ENCODE measurements around the gene FOXRED1. TPM values are rescaled to one million over a fixed set of nuclear protein-coding genes. Genes with fewer than 3 reads are reported as not detected.

Gene FOXRED1
- total and polyA plus RNA-seq, 2 of the 13 experiments (the other 11 are each of a cell fraction or from before 2014, with no cell fraction given) = 29.6 to 42.9 TPM

- TF ChIP-seq, protein P1, sequence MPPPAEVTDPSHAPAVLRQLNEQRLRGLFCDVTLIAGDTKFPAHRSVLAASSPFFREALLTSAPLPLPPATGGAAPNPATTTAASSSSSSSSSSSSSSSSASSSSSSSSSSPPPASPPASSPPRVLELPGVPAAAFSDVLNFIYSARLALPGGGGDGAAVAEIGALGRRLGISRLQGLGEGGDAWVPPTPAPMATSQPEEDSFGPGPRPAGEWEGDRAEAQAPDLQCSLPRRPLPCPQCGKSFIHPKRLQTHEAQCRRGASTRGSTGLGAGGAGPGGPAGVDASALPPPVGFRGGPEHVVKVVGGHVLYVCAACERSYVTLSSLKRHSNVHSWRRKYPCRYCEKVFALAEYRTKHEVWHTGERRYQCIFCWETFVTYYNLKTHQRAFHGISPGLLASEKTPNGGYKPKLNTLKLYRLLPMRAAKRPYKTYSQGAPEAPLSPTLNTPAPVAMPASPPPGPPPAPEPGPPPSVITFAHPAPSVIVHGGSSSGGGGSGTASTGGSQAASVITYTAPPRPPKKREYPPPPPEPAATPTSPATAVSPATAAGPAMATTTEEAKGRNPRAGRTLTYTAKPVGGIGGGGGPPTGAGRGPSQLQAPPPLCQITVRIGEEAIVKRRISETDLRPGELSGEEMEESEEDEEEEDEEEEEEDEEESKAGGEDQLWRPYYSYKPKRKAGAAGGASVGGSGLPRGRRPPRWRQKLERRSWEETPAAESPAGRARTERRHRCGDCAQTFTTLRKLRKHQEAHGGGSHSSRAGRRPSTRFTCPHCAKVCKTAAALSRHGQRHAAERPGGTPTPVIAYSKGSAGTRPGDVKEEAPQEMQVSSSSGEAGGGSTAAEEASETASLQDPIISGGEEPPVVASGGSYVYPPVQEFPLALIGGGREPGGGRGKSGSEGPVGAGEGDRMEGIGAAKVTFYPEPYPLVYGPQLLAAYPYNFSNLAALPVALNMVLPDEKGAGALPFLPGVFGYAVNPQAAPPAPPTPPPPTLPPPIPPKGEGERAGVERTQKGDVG (CRISPR knock-in tag; IDR thresholded peaks at IDR 0.05; ENCODE audit: borderline replicate concordance) = no peak
These were observed 15.7 kb upstream of the FOXRED1 start (continued) for GRCh38 chr11:126253265-126253664.

GRCh38 chr11:126254819-126255218, 14.1 kb upstream of the FOXRED1 start:
- H3K27me3 ChIP-seq (ENCODE audit: control insufficient read depth in 1 of 2, insufficient read depth in 2 of 2, low read length in 2 of 2) = no peaks in the 10 kb centered on the region
- no TSS peak for BruUV-seq (replicated peaks)
- no peak overlapping the region for H3K27ac ChIP-seq (ENCODE audit: extremely low read length, insufficient read depth, low read length)
- no peak overlapping the region for H3K9ac ChIP-seq (ENCODE audit: insufficient read depth, low read depth, low read length)
- intact Hi-C loops (cut with micrococcal nuclease; ENCODE audit: unreplicated experiment) = no loop called here
- in situ Hi-C loops (cut with HindIII; ENCODE audit: extremely low pct_ligation_motif_present, low pct_unique_long_range_greater_than_20kb) = no loop called here
- no peaks in the 10 kb centered on the region for H3K79me2 ChIP-seq (ENCODE audit: insufficient read depth, low read length)
- no peaks in the 10 kb centered on the region for H3K9me3 ChIP-seq (ENCODE audit: low read length)
- ATAC-seq (no peak), FAIRE-seq (no peak), DNase-seq (ENCODE audit: low spot score) (no peak)
- no peak for TF ChIP-seq ZNF619 (CRISPR knock-in tag; IDR thresholded peaks at IDR 0.05)
- no peak for TF ChIP-seq NAIF1 (CRISPR knock-in tag; IDR thresholded peaks at IDR 0.05; ENCODE audit: borderline replicate concordance)
- no peak for TF ChIP-seq KDM5B (CRISPR knock-in tag; IDR thresholded peaks at IDR 0.05; ENCODE audit: borderline replicate concordance)
- TF ChIP-seq, protein P2, sequence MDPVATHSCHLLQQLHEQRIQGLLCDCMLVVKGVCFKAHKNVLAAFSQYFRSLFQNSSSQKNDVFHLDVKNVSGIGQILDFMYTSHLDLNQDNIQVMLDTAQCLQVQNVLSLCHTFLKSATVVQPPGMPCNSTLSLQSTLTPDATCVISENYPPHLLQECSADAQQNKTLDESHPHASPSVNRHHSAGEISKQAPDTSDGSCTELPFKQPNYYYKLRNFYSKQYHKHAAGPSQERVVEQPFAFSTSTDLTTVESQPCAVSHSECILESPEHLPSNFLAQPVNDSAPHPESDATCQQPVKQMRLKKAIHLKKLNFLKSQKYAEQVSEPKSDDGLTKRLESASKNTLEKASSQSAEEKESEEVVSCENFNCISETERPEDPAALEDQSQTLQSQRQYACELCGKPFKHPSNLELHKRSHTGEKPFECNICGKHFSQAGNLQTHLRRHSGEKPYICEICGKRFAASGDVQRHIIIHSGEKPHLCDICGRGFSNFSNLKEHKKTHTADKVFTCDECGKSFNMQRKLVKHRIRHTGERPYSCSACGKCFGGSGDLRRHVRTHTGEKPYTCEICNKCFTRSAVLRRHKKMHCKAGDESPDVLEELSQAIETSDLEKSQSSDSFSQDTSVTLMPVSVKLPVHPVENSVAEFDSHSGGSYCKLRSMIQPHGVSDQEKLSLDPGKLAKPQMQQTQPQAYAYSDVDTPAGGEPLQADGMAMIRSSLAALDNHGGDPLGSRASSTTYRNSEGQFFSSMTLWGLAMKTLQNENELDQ (CRISPR knock-in tag; IDR thresholded peaks at IDR 0.05; ENCODE audit: borderline replicate concordance) = no peak
- TF ChIP-seq ZSCAN22 (CRISPR knock-in tag; IDR thresholded peaks at IDR 0.05) = no peak
- TF ChIP-seq SP1 (IDR thresholded peaks at IDR 0.05) = no peak
- TF ChIP-seq SP1 (CRISPR knock-in tag; IDR thresholded peaks at IDR 0.05) = no peak
- no peak for TF ChIP-seq FOXC1 (CRISPR knock-in tag; IDR thresholded peaks at IDR 0.05; ENCODE audit: borderline replicate concordance)
- TF ChIP-seq ZNF460 (CRISPR knock-in tag; IDR thresholded peaks at IDR 0.05; ENCODE audit: borderline replicate concordance) = no peak
- TF ChIP-seq CREBL2 (CRISPR knock-in tag; IDR thresholded peaks at IDR 0.05; ENCODE audit: borderline replicate concordance) = no peak
- no peak for TF ChIP-seq POLR2AphosphoS2 (IDR thresholded peaks at IDR 0.05; ENCODE audit: low read depth, low read length)
- TF ChIP-seq FIP1L1 (IDR thresholded peaks at IDR 0.05; ENCODE audit: borderline replicate concordance, insufficient read depth, low read depth, low read length) = no peak
- TF ChIP-seq ZNF782 (CRISPR knock-in tag; IDR thresholded peaks at IDR 0.05; ENCODE audit: borderline replicate concordance) = no peak
- WGBS (ENCODE audit: low lambda C conversion rate) = 85% methylated on average over 1 of the region's 1 CpG
- H3K36me3 ChIP-seq (replicated peaks in 1 of 2; ENCODE audit: control insufficient read depth in 1 of 2, insufficient read depth in 2 of 2, low read length in 2 of 2) = peaks cover 3 to 30% of the 10 kb centered on the region in 2 experiments; a peak in 4 of 5 replicates
- ChIA-PET CTCF (ENCODE audit: low intra/inter-chr PET ratio, low total read pairs) (no interaction called here), POLR2A (no interaction called here)
- no peak overlapping the region for H3K4me3 ChIP-seq (replicated peaks in 1 of 3; ENCODE audit: insufficient read depth in 1 of 3, low read depth in 2 of 3, low read length in 3 of 3)
- no peaks in the 10 kb centered on the region for H3K4me1 ChIP-seq (ENCODE audit: insufficient read depth, low read length)
- H2AFZ ChIP-seq (ENCODE audit: low read length) = no peak overlapping the region
- no peaks in the 10 kb centered on the region for H4K20me1 ChIP-seq (ENCODE audit: insufficient read depth, low read length)
- H3K4me2 ChIP-seq (ENCODE audit: low read depth, low read length) = no peak overlapping the region

All from HepG2 (cell line).